K562 (cell line): ENCODE measurements around the gene ACBD4. TPM values are rescaled to one million over a fixed set of nuclear protein-coding genes. Genes with fewer than 3 reads are reported as not detected.

ENCODE experiments used
- ARID1B ChIP-seq: fragments of 450-650 bp; IDR thresholded peaks from 2 replicates; pipeline ENCODE4 v1.6.1; 2016; ENCODE audit warnings: antibody characterized with exemption, mild to moderate bottlenecking, inconsistent platforms
- ASH1L ChIP-seq: fragments of 450-650 bp; IDR thresholded peaks from 2 replicates; pipeline ENCODE4 v1.6.1; 2018; ENCODE audit warnings: borderline replicate concordance, mild to moderate bottlenecking, low read depth; ENCODE audit not compliant: partially characterized antibody
- CBFA2T2 ChIP-seq: fragments of 450-650 bp; conservative IDR thresholded peaks from 2 replicates; pipeline ENCODE4 v1.6.1; 2017; ENCODE audit warnings: mild to moderate bottlenecking
- CREB3 ChIP-seq: fragments of 450-650 bp; conservative IDR thresholded peaks from 2 replicates; pipeline ENCODE4 v1.6.1; 2016; ENCODE audit warnings: missing genetic modification characterization, low read depth, mild to moderate bottlenecking, missing compliant biosample characterization, moderate library complexity
- CREB5 ChIP-seq: fragments of 250-450 bp; sonication (Bioruptor Pico); IDR thresholded peaks from 2 replicates; pipeline ENCODE4 v1.5.0; 2020; ENCODE audit warnings: mild to moderate bottlenecking
- DMBX1 ChIP-seq: fragments of 250-450 bp; sonication (Bioruptor Pico); IDR thresholded peaks from 2 replicates; pipeline ENCODE4 v1.8.0; 2022; ENCODE audit warnings: inconsistent platforms, mild to moderate bottlenecking, moderate library complexity, borderline replicate concordance
- EP300 ChIP-seq: IDR thresholded peaks from 2 replicates; pipeline ENCODE4 v1.6.1; 2012; ENCODE audit warnings: low read length, improper control_type of control experiment
- ILF3 ChIP-seq: fragments of 450-650 bp; IDR thresholded peaks from 2 replicates; pipeline ENCODE4 v1.6.1; 2018; ENCODE audit warnings: antibody characterized with exemption, mild to moderate bottlenecking, moderate library complexity, borderline replicate concordance
- KAT2B ChIP-seq: IDR thresholded peaks from one replicate; pipeline ENCODE4 v1.6.1; 2012; ENCODE audit warnings: low read depth, mild to moderate bottlenecking, control low read depth, inconsistent platforms, low read length, moderate library complexity
- MCM5 ChIP-seq: fragments of 450-650 bp; IDR thresholded peaks from 2 replicates; pipeline ENCODE4 v1.6.1; 2016; ENCODE audit warnings: low read depth
- MED1 ChIP-seq: sonication (generic); formaldehyde crosslinking; IDR thresholded peaks from 2 replicates; pipeline ENCODE4 v1.8.1; 2023; ENCODE audit warnings: missing genetic modification reagents, borderline replicate concordance
- NCOA4 ChIP-seq: fragments of 450-650 bp; IDR thresholded peaks from 2 replicates; pipeline ENCODE4 v1.6.1; 2018; ENCODE audit warnings: mild to moderate bottlenecking; ENCODE audit not compliant: partially characterized antibody
- POLR2G ChIP-seq: fragments of 200-400 bp; formaldehyde crosslinking; IDR thresholded peaks from 2 replicates; pipeline ENCODE4 v1.6.1; 2017; ENCODE audit warnings: low read depth, mild to moderate bottlenecking, antibody characterized with exemption, low read length, moderate library complexity
- PTTG1 ChIP-seq: fragments of 450-650 bp; IDR thresholded peaks from 2 replicates; pipeline ENCODE4 v1.6.1; 2016; ENCODE audit warnings: low read depth, mild to moderate bottlenecking, missing genetic modification characterization, missing compliant biosample characterization
- SMAD4 ChIP-seq: fragments of 250-450 bp; sonication (Bioruptor Pico); conservative IDR thresholded peaks from 2 replicates; pipeline ENCODE4 v1.8.0; 2021; ENCODE audit warnings: inconsistent platforms, mild to moderate bottlenecking, moderate library complexity
- ZC3H11A ChIP-seq: IDR thresholded peaks from 2 replicates; pipeline ENCODE4 v1.6.1; 2012; ENCODE audit warnings: low read depth, low read length, improper control_type of control experiment
- ZKSCAN8 ChIP-seq: fragments of 200-800 bp; sonication (Bioruptor generic); IDR thresholded peaks from 2 replicates; pipeline ENCODE4 v1.6.1; 2016; ENCODE audit warnings: missing genetic modification characterization, missing compliant biosample characterization
- ZNF398 ChIP-seq: fragments of 250-450 bp; sonication (Bioruptor Pico); IDR thresholded peaks from 2 replicates; pipeline ENCODE4 v1.8.0; 2021; ENCODE audit warnings: moderate library complexity, mild to moderate bottlenecking, inconsistent platforms
- ZNF668 ChIP-seq: fragments of 250-450 bp; sonication (Bioruptor Pico); IDR thresholded peaks from 2 replicates; pipeline ENCODE4 v1.8.0; 2022; ENCODE audit warnings: mild to moderate bottlenecking, inconsistent platforms
- ZNF696 ChIP-seq: fragments of 250-450 bp; sonication (Bioruptor Pico); conservative IDR thresholded peaks from 2 replicates; pipeline ENCODE4 v1.4.0; 2020; ENCODE audit warnings: mild to moderate bottlenecking, moderate library complexity
- ZNF75A ChIP-seq: fragments of 450-650 bp; formaldehyde crosslinking; IDR thresholded peaks from 2 replicates; pipeline ENCODE4 v1.4.0; 2020; ENCODE audit warnings: mild to moderate bottlenecking
- ZSCAN29 ChIP-seq: fragments of 450-650 bp; IDR thresholded peaks from 2 replicates; pipeline ENCODE4 v1.6.1; 2017
- polyA plus RNA-seq, 8 experiments: library from polyadenylated mRNA; depleted of rRNA in 4 of 8; stranded (reverse) in 5 of 8; unstranded in 3 of 8; fragments of >200 nt; fragmentation: Nextera tagmentation in 2 of 8; fragmentation: Illumina TruSeq in 1 of 8; extraction: Ambion mirVana in 2 of 8; extraction: Trizol in 1 of 8; gene quantifications; 2 replicates each; pipeline versions ENCODE4 v1.2.1 to v1.2.3, GENCODE V29; 2011 to 2014; ENCODE audit warnings: inconsistent platforms in 1 of 8, missing spikeins in 1 of 8
- total RNA-seq, 7 experiments: library from RNA; depleted of rRNA in 6 of 7; stranded (reverse); fragments of >200 nt in 6 of 7; fragmentation: Illumina TruSeq in 2 of 7; extraction: Trizol in 2 of 7; gene quantifications; 2 replicates each; pipeline versions ENCODE4 v1.2.1 to v1.2.3, GENCODE V29; 2011 to 2021; ENCODE audit warnings: low replicate concordance in 1 of 7

ACBD4 gene
- total and polyA plus RNA-seq, 9 of the 15 experiments (the other 6 are each of a cell fraction or from before 2014, with no cell fraction given) = 0.14 to 6.9 (median 4.6) TPM

GRCh38 chr17:45161288-45162024, 26.0 kb downstream of the ACBD4 start, which contains the start of gene HEXIM2 (continued):
- TF ChIP-seq SMAD4 (CRISPR knock-in tag) (peak; percentile 77), ZNF398 (CRISPR knock-in tag) (no peak), MED1 (no peak), CREB5 (CRISPR knock-in tag) (no peak), PTTG1 (tag) (no peak), ZSCAN29 (no peak), ARID1B (peak; percentile 40), ASH1L (peak; percentile 69), MCM5 (no peak), ZNF668 (no peak), ZNF696 (CRISPR knock-in tag) (no peak), ZKSCAN8 (no peak), CREB3 (tag) (no peak), KAT2B (no peak), POLR2G (peak; percentile 97), CBFA2T2 (no peak), ZC3H11A (no peak), ZNF75A (no peak), DMBX1 (CRISPR knock-in tag) (peak; percentile 76), EP300 (peak; percentile 23), ILF3 (no peak; the same call in 1 of the 2 replicates), NCOA4 (no peak)
